DND-41 (cell line): Measurements from ENCODE around the gene EPS8L3.
A peak's percentile ranks its signal among the peaks of the same experiment; 100 is the strongest.
"Not testable (repeated sequence)": the region's sequence is repeated elsewhere in the genome, so short reads cannot be mapped to it uniquely, and the experiment has no call there.

Source experiments
- ATAC-seq: fragments of 200-7000 bp; cut with Tn5 transposase; 3 replicates; pipeline ENCODE4 v1.9.1; 2021; ENCODE audit warnings: low read depth; ENCODE audit not compliant: insufficient read depth
- DNase-seq: peaks from one replicate; pipeline ENCODE4 v3.0.0-alpha.2; 2020
- H2AFZ ChIP-seq: 2 replicates; pipeline ENCODE4 v1.6.0; 2012; ENCODE audit warnings: low read depth, low read length
- H3K27ac ChIP-seq: 2 replicates; pipeline ENCODE4 v1.5.1; 2012; ENCODE audit warnings: low read length, inconsistent platforms
- H3K27me3 ChIP-seq: fragments of 200-600 bp; sonication (generic); 2 replicates; pipeline ENCODE4 v1.6.0; 2012; ENCODE audit warnings: low read length, mild to moderate bottlenecking, inconsistent platforms; ENCODE audit not compliant: insufficient read depth, poor library complexity
- H3K36me3 ChIP-seq: 2 replicates; pipeline ENCODE4 v1.5.1; 2012; ENCODE audit warnings: low read length, inconsistent platforms; ENCODE audit not compliant: insufficient read depth
- H3K4me1 ChIP-seq: 2 replicates; pipeline ENCODE4 v1.5.1; 2012; ENCODE audit warnings: mild to moderate bottlenecking, low read length; ENCODE audit not compliant: insufficient read depth
- H3K4me2 ChIP-seq: 2 replicates; pipeline ENCODE4 v1.6.0; 2012; ENCODE audit warnings: mild to moderate bottlenecking, moderate library complexity, low read length, inconsistent platforms; ENCODE audit not compliant: insufficient read depth
- H3K4me3 ChIP-seq, 2 experiments: fragments of 200-600 bp in 1 of 2; shearing (Covaris generic) in 1 of 2; 2 replicates each; pipeline ENCODE4 v1.5.1; 2012 to 2016; ENCODE audit warnings: inconsistent platforms in 2 of 2, low read length in 2 of 2, mild to moderate bottlenecking in 2 of 2, low read depth in 1 of 2, moderate library complexity in 1 of 2
- H3K79me2 ChIP-seq: 2 replicates; pipeline ENCODE4 v1.6.0; 2012; ENCODE audit warnings: low read length, inconsistent platforms; ENCODE audit not compliant: insufficient read depth
- H3K9ac ChIP-seq: 2 replicates; pipeline ENCODE4 v1.6.0; 2012; ENCODE audit warnings: low read depth, mild to moderate bottlenecking, inconsistent platforms, low read length, moderate library complexity
- H3K9me3 ChIP-seq: 2 replicates; pipeline ENCODE4 v1.5.1; 2012; ENCODE audit warnings: low read length, moderate library complexity, mild to moderate bottlenecking, inconsistent platforms; ENCODE audit not compliant: insufficient read depth, severe bottlenecking
- H4K20me1 ChIP-seq: 2 replicates; pipeline ENCODE4 v1.6.0; 2012; ENCODE audit warnings: low read length; ENCODE audit not compliant: insufficient read depth
- EZH2 ChIP-seq: IDR thresholded peaks from 3 replicates; pipeline ENCODE4 v1.6.1; 2012; ENCODE audit warnings: borderline replicate concordance, low read depth, mild to moderate bottlenecking, moderate library complexity, low read length, inconsistent platforms; ENCODE audit not compliant: severe bottlenecking
- TF ChIP-seq, protein P1 (sequence below): IDR thresholded peaks from 2 replicates; pipeline ENCODE4 v1.5.1; 2012; ENCODE audit warnings: borderline replicate concordance, low read length, moderate library complexity, mild to moderate bottlenecking; ENCODE audit not compliant: poor library complexity, severe bottlenecking; ENCODE audit errors: extremely low read depth

Gene EPS8L3

DNA sequence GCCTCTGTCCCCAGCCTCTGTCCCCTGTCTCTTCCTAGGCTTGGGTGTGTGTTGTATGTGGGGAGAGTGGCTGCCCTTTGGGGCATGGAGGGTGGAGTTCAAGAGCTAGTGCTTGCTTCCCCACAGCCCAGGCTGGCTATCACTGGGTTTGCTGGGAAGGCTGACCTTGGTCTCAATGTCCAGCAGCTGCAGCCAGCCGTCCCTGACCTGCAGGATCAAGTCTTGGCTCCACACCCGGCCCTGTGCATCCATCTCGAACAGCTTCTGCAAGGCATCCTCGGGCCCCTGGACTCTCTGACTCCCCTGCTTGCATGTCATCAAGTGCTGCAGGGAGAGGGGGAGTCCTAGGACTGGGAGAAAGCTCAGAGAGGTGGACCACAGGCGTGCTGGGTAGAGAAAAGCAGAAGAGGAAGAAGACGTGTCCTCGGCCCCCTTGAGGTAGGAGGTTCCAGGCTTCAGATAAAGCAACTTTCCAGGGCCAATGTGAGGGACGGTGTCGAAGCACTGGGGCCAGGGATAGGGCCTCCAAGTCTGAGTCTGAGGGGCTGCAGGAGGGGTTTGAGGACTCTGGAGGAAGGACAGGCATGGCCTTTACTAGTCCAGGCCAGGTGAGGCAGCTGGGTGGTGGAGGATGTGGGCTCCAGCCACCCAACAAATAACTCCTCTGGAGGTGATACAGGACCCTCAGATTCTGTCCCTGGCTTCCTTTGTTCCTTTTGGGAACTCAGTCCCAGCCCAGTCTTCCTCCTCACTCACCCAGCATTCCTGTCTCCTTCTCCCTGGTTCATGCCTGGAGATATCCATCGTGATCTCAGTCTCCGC, 4.0 kb downstream of the EPS8L3 start:
- TF ChIP-seq, protein P1, sequence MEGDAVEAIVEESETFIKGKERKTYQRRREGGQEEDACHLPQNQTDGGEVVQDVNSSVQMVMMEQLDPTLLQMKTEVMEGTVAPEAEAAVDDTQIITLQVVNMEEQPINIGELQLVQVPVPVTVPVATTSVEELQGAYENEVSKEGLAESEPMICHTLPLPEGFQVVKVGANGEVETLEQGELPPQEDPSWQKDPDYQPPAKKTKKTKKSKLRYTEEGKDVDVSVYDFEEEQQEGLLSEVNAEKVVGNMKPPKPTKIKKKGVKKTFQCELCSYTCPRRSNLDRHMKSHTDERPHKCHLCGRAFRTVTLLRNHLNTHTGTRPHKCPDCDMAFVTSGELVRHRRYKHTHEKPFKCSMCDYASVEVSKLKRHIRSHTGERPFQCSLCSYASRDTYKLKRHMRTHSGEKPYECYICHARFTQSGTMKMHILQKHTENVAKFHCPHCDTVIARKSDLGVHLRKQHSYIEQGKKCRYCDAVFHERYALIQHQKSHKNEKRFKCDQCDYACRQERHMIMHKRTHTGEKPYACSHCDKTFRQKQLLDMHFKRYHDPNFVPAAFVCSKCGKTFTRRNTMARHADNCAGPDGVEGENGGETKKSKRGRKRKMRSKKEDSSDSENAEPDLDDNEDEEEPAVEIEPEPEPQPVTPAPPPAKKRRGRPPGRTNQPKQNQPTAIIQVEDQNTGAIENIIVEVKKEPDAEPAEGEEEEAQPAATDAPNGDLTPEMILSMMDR = no peak
- TF ChIP-seq EZH2 = no peak
- no peak overlapping the region for H2AFZ ChIP-seq
- peak; percentile 2 for DNase-seq
- no peak overlapping the region for H3K27ac ChIP-seq
- no peaks in the 10 kb centered on the region for H3K4me1 ChIP-seq
- H3K4me2 ChIP-seq = no peak overlapping the region
- ATAC-seq = no peak
- H3K36me3 ChIP-seq = no peaks in the 10 kb centered on the region
- H3K27me3 ChIP-seq = no peaks in the 10 kb centered on the region
- no peaks in the 10 kb centered on the region for H3K79me2 ChIP-seq
- no peak overlapping the region for H3K9ac ChIP-seq
- no peaks in the 10 kb centered on the region for H3K9me3 ChIP-seq
- no peak overlapping the region for H3K4me3 ChIP-seq
- H4K20me1 ChIP-seq = no peaks in the 10 kb centered on the region

DNA sequence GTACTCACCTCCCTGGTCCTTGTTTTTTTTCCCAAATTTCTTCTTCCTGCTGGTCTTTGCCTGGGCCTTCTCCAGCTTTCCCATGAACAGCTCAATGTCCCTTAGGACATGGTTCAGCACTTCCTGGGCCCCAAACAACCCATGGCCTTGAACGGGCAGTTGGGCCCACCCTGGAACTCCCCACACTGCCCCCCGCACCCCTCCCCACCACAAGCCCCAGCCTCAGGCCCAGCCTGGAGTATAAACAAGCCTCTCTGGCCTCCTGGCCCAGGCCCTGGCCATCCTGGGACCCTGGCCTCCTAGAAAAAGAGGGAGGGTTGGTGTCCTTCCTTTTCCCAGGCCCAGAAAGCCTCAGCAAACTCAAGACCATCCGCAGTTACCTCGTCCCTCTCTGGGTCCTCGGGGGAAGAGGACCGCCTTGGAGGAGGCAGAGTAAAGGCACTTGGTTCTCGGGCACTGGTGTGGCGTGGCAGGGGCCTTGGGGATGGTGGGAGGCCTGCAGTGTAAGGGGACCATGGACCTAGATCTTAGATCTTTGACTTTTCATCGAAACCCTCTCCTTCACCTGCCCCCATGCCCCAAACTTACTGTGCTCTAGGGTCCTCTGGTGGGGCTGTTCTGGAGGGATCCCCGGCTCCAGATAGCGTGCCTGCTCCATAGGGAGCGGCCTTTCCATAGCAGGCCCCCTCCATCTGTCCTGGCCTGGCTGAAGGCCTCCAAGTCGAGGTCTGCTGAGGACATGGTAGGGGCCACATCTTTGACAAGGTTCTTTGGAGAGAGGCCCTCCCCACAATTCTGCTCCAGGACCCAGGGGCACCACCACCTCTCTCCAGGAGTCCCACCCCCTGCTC, 5.6 kb downstream of the EPS8L3 start:
- H4K20me1 ChIP-seq = no peaks in the 10 kb centered on the region
- no peak overlapping the region for H2AFZ ChIP-seq
- TF ChIP-seq, protein P1 = no peak
- no peak for TF ChIP-seq EZH2
- H3K27ac ChIP-seq = no peak overlapping the region
- no peaks in the 10 kb centered on the region for H3K36me3 ChIP-seq
- ATAC-seq (no peak), DNase-seq (no peak)
- H3K27me3 ChIP-seq = no peaks in the 10 kb centered on the region
- no peaks in the 10 kb centered on the region for H3K79me2 ChIP-seq
- no peaks in the 10 kb centered on the region for H3K4me1 ChIP-seq
- H3K4me3 ChIP-seq = no peak overlapping the region
- H3K9ac ChIP-seq = no peak overlapping the region
- no peak overlapping the region for H3K4me2 ChIP-seq
- no peaks in the 10 kb centered on the region for H3K9me3 ChIP-seq

DNA sequence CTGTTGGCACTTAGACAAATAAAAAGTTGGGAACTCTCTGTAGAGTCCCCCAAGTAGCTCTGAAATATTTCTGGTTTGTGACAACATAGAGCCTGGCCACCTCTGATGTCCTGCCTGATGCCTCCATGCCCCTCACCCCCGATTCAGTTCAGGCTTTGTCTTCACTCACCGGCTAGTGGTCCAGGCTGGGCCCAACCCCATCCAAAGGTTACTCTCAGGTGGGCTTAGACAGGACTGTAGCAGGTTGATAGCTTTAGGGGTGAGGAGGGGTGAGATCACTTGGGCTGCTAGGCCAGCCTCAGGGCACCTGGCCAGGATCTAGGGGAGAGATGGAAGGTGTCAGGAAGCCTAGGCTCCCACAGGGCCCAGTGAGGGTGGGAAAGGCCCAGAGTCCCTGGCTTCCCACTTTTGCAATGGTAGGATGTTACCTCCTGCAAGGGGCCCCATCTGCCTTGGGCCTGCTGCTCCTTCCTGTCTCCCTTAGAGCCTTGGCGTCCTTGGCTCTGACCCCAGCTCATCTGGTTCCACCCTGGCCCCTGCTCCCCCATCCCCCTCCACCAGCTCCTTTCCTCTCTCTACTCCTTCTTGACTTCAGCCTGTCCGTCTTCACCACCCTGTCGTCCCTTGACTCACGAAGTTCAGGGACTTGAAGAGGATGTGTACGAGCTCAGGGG, 6.7 kb downstream of the EPS8L3 start:
- ATAC-seq = no peak
- Histone ChIP-seq H3K9me3 (no peaks in the 10 kb centered on the region), H3K9ac (no peak overlapping the region), H4K20me1 (no peaks in the 10 kb centered on the region), H2AFZ (no peak overlapping the region), H3K36me3 (no peaks in the 10 kb centered on the region), H3K27me3 (no peaks in the 10 kb centered on the region), H3K4me2 (no peak overlapping the region), H3K4me3 (no peak overlapping the region), H3K27ac (no peak overlapping the region), H3K79me2 (no peaks in the 10 kb centered on the region), H3K4me1 (no peaks in the 10 kb centered on the region)
- TF ChIP-seq EZH2 = no peak
- TF ChIP-seq, protein P1 = no peak
- DNase-seq = no peak

DNA sequence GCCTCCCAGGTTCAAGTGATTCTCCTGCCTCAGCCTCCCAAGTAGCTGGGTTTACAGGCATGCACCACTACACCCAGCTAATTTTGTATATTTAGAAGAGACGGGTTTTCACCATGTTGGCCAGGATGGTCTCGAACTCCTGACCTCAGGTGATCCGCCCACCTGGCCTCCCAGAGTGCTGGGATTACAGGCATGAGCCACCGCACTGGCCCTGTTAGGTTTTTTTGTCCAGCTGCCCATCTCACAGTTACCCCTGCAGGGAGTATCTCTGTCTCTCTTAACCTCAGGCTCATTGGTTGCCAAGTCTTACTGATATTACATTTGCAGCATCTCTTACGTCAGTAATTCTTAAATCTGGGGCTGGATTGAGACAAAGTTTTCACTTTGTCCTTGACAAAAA, 7.4 kb downstream of the EPS8L3 start:
- not testable (repeated sequence) for DNase-seq, ATAC-seq, H3K79me2 ChIP-seq, H4K20me1 ChIP-seq, H3K27ac ChIP-seq, H3K4me1 ChIP-seq, H3K9ac ChIP-seq, H2AFZ ChIP-seq, H3K36me3 ChIP-seq, H3K27me3 ChIP-seq, H3K9me3 ChIP-seq, H3K4me2 ChIP-seq, H3K4me3 ChIP-seq
